CD4-positive, alpha-beta memory T cell (primary cell): ENCODE results near the gene SHF. TPM values are rescaled to one million over a fixed set of nuclear protein-coding genes. Genes with fewer than 3 reads are reported as not detected.
"Not testable (repeated sequence)": the region's sequence is repeated elsewhere in the genome, so short reads cannot be mapped to it uniquely, and the experiment has no call there.

Experiments
- CTCF ChIA-PET: fragments of 350-600 bp; sonication (Branson Sonifier 250); formaldehyde crosslinking; loops from one replicate; lab custom pipeline; 2021; ENCODE audit warnings: inconsistent platforms; ENCODE audit not compliant: partially characterized antibody; lab: Charles Lee
- POLR2A ChIA-PET: fragments of 350-600 bp; sonication (Branson Sonifier 250); formaldehyde crosslinking; loops from one replicate; lab custom pipeline; 2021; ENCODE audit not compliant: partially characterized antibody; lab: Charles Lee
- DNase-seq, 5 donors: peaks; one replicate each; pipeline versions ENCODE4 v3.0.0 to v3.0.0-alpha.2; 2020 to 2022; ENCODE audit warnings: mixed read lengths in 1 of 5
- H3K27ac ChIP-seq: one replicate; pipeline ENCODE4 v1.7.0; 2013; ENCODE audit warnings: low read depth, low read length
- H3K27me3 ChIP-seq: 2 replicates; pipeline ENCODE4 v1.7.0; 2013; ENCODE audit warnings: mild to moderate bottlenecking, low read length, moderate library complexity; ENCODE audit not compliant: insufficient read depth
- H3K36me3 ChIP-seq: 2 replicates; pipeline ENCODE4 v1.7.0; 2013; ENCODE audit warnings: mild to moderate bottlenecking, low read length, moderate library complexity; ENCODE audit not compliant: insufficient read depth
- H3K4me1 ChIP-seq: 2 replicates; pipeline ENCODE4 v1.7.0; 2013; ENCODE audit warnings: mild to moderate bottlenecking, low read length, moderate library complexity; ENCODE audit not compliant: insufficient read depth
- H3K4me3 ChIP-seq, 2 donors: one replicate each; pipeline ENCODE4 v1.7.0; 2013; ENCODE audit warnings: low read length in 2 of 2, mild to moderate bottlenecking in 1 of 2
- H3K9me3 ChIP-seq, 2 donors: one replicate each; pipeline ENCODE4 v1.7.0; 2013; ENCODE audit warnings: low read length in 2 of 2, control low read depth in 1 of 2; ENCODE audit not compliant: control insufficient read depth in 1 of 2
- H3K27ac Mint-ChIP-seq, 7 donors: one replicate each; pipeline ENCODE4 v1.8.0; 2020 to 2021; ENCODE audit warnings: mixed read lengths in 7 of 7, mild to moderate bottlenecking in 6 of 7, inconsistent platforms in 3 of 7, moderate library complexity in 3 of 7
- H3K27me3 Mint-ChIP-seq, 2 donors: one replicate each; pipeline ENCODE4 v1.8.0; 2020 to 2021; ENCODE audit warnings: mixed read lengths in 2 of 2
- H3K36me3 Mint-ChIP-seq, 2 donors: one replicate each; pipeline ENCODE4 v1.8.0; 2020 to 2021; ENCODE audit warnings: mixed read lengths in 2 of 2, inconsistent platforms in 1 of 2, mild to moderate bottlenecking in 1 of 2
- H3K4me1 Mint-ChIP-seq, 4 donors: one replicate each; pipeline ENCODE4 v1.8.0; 2020 to 2021; ENCODE audit warnings: mixed read lengths in 4 of 4, mild to moderate bottlenecking in 1 of 4
- H3K4me3 Mint-ChIP-seq, 8 donors: one replicate each; pipeline ENCODE4 v1.8.0; 2020 to 2021; ENCODE audit warnings: mixed read lengths in 8 of 8, mild to moderate bottlenecking in 7 of 8, moderate library complexity in 6 of 8, inconsistent platforms in 3 of 8
- H3K9me3 Mint-ChIP-seq, 8 donors: one replicate each; pipeline ENCODE4 v1.8.0; 2020 to 2021; ENCODE audit warnings: mixed read lengths in 8 of 8, mild to moderate bottlenecking in 5 of 8, inconsistent platforms in 3 of 8, moderate library complexity in 1 of 8
- intact Hi-C: fragments of 100-400 bp; cut with micrococcal nuclease; formaldehyde crosslinking; loops from one replicate; pipeline ENCODE4 v1.15.1; 2023
- polyA plus RNA-seq, 2 donors: library from polyadenylated mRNA; unstranded; fragments of 300-500 nt; fragmentation: Illumina TruSeq; gene quantifications; one replicate each; pipeline ENCODE4 v1.2.3, GENCODE V29; 2021
- total RNA-seq, 2 experiments: library from RNA; stranded (reverse); gene quantifications; one replicate each; pipeline ENCODE4 v1.2.3, GENCODE V29; 2021

The SHF gene
- total and polyA plus RNA-seq, 4 experiments from 2014 or later: 0.66 to 6.7 (median 3.5) TPM

- Histone ChIP-seq H3K9me3 (no peaks in the 10 kb centered on the region), H3K27ac (no peak overlapping the region), H3K27me3 (peaks cover 5% of the 10 kb centered on the region), H3K36me3 (no peaks in the 10 kb centered on the region), H3K4me3 (no peak overlapping the region), H3K4me1 (peaks cover 7% of the 10 kb centered on the region)
- Mint-ChIP-seq H3K4me1 (peaks cover 4 to 9% (median 6%) of the 10 kb centered on the region in 4 donors), H3K9me3 (no peaks in the 10 kb centered on the region), H3K36me3 (peaks cover 0 to 1% of the 10 kb centered on the region in 2 donors), H3K27me3 (peaks cover 8 to 11% of the 10 kb centered on the region in 2 donors), H3K27ac (no peak overlapping the region), H3K4me3 (no peak overlapping the region)
- ChIA-PET POLR2A (no interaction called here), CTCF (interaction anchor here (2.9 to 3.4 kb wide), 2 partner anchors 14 to 23 kb away, joined by 11 read pairs; no protein-coding TSS in a partner anchor)
- intact Hi-C loops: no loop called here
- no peak for DNase-seq
These were observed 47.1 kb downstream of the SHF start for GRCh38 chr15:45140557-45141250.

- Mint-ChIP-seq H3K27me3 (peaks cover 10 to 13% of the 10 kb centered on the region in 2 donors), H3K27ac (no peak overlapping the region), H3K36me3 (no peaks in the 10 kb centered on the region), H3K4me3 (no peak overlapping the region), H3K4me1 (peaks cover 4 to 12% (median 8%) of the 10 kb centered on the region in 4 donors), H3K9me3 (no peaks in the 10 kb centered on the region)
- Histone ChIP-seq H3K4me3 (no peak overlapping the region), H3K9me3 (no peaks in the 10 kb centered on the region), H3K4me1 (peaks cover 11% of the 10 kb centered on the region), H3K36me3 (no peaks in the 10 kb centered on the region), H3K27ac (no peak overlapping the region), H3K27me3 (peaks cover 9% of the 10 kb centered on the region)
- no peak for DNase-seq
- ChIA-PET CTCF (interaction anchor here (1.2 to 3.4 kb wide), 2 partner anchors 13 to 23 kb away, joined by 3 to 11 read pairs; no protein-coding TSS in a partner anchor), POLR2A (no interaction called here)
- intact Hi-C loops: no loop called here
These were observed 48.0 kb downstream of the SHF start for GRCh38 chr15:45139770-45140169.

- no peak for DNase-seq
- no peak overlapping the region for H3K27ac Mint-ChIP-seq
- peaks cover 17 to 20% of the 10 kb centered on the region in 2 donors for H3K27me3 Mint-ChIP-seq
- ChIA-PET POLR2A (no interaction called here), CTCF (interaction anchor here (1.2 to 3.4 kb wide), 3 partner anchors 12 to 24 kb away, joined by 3 to 11 read pairs (median 8); no protein-coding TSS in a partner anchor)
- H3K4me3 ChIP-seq: no peak overlapping the region
- peaks cover 4 to 19% (median 11%) of the 10 kb centered on the region in 4 donors for H3K4me1 Mint-ChIP-seq
- no peaks in the 10 kb centered on the region for H3K36me3 Mint-ChIP-seq
- no peaks in the 10 kb centered on the region for H3K9me3 ChIP-seq
- peaks cover 11% of the 10 kb centered on the region for H3K4me1 ChIP-seq
- H3K4me3 Mint-ChIP-seq: no peak overlapping the region
- peaks cover 15% of the 10 kb centered on the region for H3K27me3 ChIP-seq
- H3K36me3 ChIP-seq: no peaks in the 10 kb centered on the region
- H3K27ac ChIP-seq: no peak overlapping the region
- H3K9me3 Mint-ChIP-seq: no peaks in the 10 kb centered on the region
- intact Hi-C loops: no loop called here
These were observed 48.7 kb downstream of the SHF start for GRCh38 chr15:45138814-45139765.

GRCh38 chr15:45137703-45138102, 50.1 kb downstream of the SHF start:
- POLR2A ChIA-PET: no interaction called here

GRCh38 chr15:45136378-45136764, 51.4 kb downstream of the SHF start:
- Histone ChIP-seq H3K4me1 (peaks cover 11% of the 10 kb centered on the region), H3K27me3 (peaks cover 22% of the 10 kb centered on the region), H3K27ac (no peak overlapping the region), H3K36me3 (no peaks in the 10 kb centered on the region), H3K4me3 (no peak overlapping the region), H3K9me3 (no peaks in the 10 kb centered on the region)
- Mint-ChIP-seq H3K4me1 (peaks cover 4 to 20% (median 11%) of the 10 kb centered on the region in 4 donors), H3K36me3 (no peaks in the 10 kb centered on the region), H3K27ac (no peak overlapping the region), H3K4me3 (peak overlapping the region in 6 of 8 donors; percentile 57 to 78 (median 68)), H3K9me3 (no peaks in the 10 kb centered on the region), H3K27me3 (peaks cover 25 to 28% of the 10 kb centered on the region in 2 donors)
- DNase-seq: no peak
- CTCF ChIA-PET: interaction anchor here (2.0 to 2.8 kb wide), 2 partner anchors 10 to 18 kb away, joined by 7 to 8 read pairs; no protein-coding TSS in a partner anchor
- intact Hi-C loops: no loop called here
- POLR2A ChIA-PET: no interaction called here

More at GRCh38 chr15:45137703-45138102, 50.1 kb downstream of the SHF start:
- peaks cover 24% of the 10 kb centered on the region in 2 donors for H3K27me3 Mint-ChIP-seq
- Histone ChIP-seq H3K4me1 (peaks cover 11% of the 10 kb centered on the region), H3K36me3 (no peaks in the 10 kb centered on the region), H3K4me3 (no peak overlapping the region), H3K9me3 (no peaks in the 10 kb centered on the region), H3K27me3 (peaks cover 20% of the 10 kb centered on the region), H3K27ac (no peak overlapping the region)
- CTCF ChIA-PET: interaction anchor here (1.1 to 2.8 kb wide), 4 partner anchors 11 to 20 kb away, joined by 3 to 8 read pairs (median 6); no protein-coding TSS in a partner anchor
- intact Hi-C loops: no loop called here
- DNase-seq: no peak
- H3K4me3 Mint-ChIP-seq: no peak overlapping the region
- no peaks in the 10 kb centered on the region for H3K36me3 Mint-ChIP-seq
- H3K9me3 Mint-ChIP-seq: no peaks in the 10 kb centered on the region
- H3K27ac Mint-ChIP-seq: no peak overlapping the region
- peaks cover 4 to 20% (median 11%) of the 10 kb centered on the region in 4 donors for H3K4me1 Mint-ChIP-seq

GRCh38 chr15:45135705-45136377, 51.9 kb downstream of the SHF start:
- Mint-ChIP-seq H3K27me3 (peaks cover 25 to 28% of the 10 kb centered on the region in 2 donors), H3K4me3 (peak overlapping the region in 6 of 8 donors; percentile 57 to 78 (median 65)), H3K4me1 (peaks cover 4 to 20% (median 11%) of the 10 kb centered on the region in 4 donors)
- H3K36me3 Mint-ChIP-seq, H3K4me3 ChIP-seq, H3K36me3 ChIP-seq, POLR2A ChIA-PET, H3K27ac ChIP-seq, H3K9me3 Mint-ChIP-seq, H3K27ac Mint-ChIP-seq, intact Hi-C loops, DNase-seq, H3K9me3 ChIP-seq: not testable (repeated sequence)
- Histone ChIP-seq H3K27me3 (peaks cover 22% of the 10 kb centered on the region), H3K4me1 (peaks cover 11% of the 10 kb centered on the region)
- CTCF ChIA-PET: interaction anchor here (1.1 to 3.3 kb wide), 4 partner anchors 9 to 18 kb away, joined by 3 to 12 read pairs (median 10); no protein-coding TSS in a partner anchor
